Trophoblast cell (in vitro differentiated cells and primary cell): Measurements from ENCODE around the gene OCLN.

ENCODE experiments used
- DNase-seq, 2 donors: peaks; one replicate each; pipeline ENCODE4 v3.0.0-alpha.2; 2016
- H2AFZ ChIP-seq: 2 replicates; pipeline ENCODE4 v1.6.1; 2013; ENCODE audit warnings: low read length, moderate library complexity, mild to moderate bottlenecking; ENCODE audit not compliant: insufficient read depth, poor library complexity
- H2AK5ac ChIP-seq: 2 replicates; pipeline ENCODE4 v1.6.1; 2013; ENCODE audit warnings: mild to moderate bottlenecking, low read length
- H2BK120ac ChIP-seq: 2 replicates; pipeline ENCODE4 v1.6.1; 2013; ENCODE audit warnings: low read length, mild to moderate bottlenecking, moderate library complexity; ENCODE audit not compliant: insufficient read depth, poor library complexity
- H2BK12ac ChIP-seq: 2 replicates; pipeline ENCODE4 v1.6.1; 2013; ENCODE audit warnings: mild to moderate bottlenecking, low read length, moderate library complexity
- H2BK5ac ChIP-seq: 2 replicates; pipeline ENCODE4 v1.6.1; 2013; ENCODE audit warnings: low read length, low read depth, moderate library complexity, mild to moderate bottlenecking; ENCODE audit not compliant: poor library complexity
- H3K14ac ChIP-seq: 2 replicates; pipeline ENCODE4 v1.6.1; 2013; ENCODE audit warnings: mild to moderate bottlenecking, low read length
- H3K18ac ChIP-seq: 2 replicates; pipeline ENCODE4 v1.6.1; 2013; ENCODE audit warnings: mild to moderate bottlenecking, low read length
- H3K23ac ChIP-seq: 2 replicates; pipeline ENCODE4 v1.6.1; 2013; ENCODE audit warnings: low read length
- H3K27ac ChIP-seq: 2 replicates; pipeline ENCODE4 v1.5.1; 2013; ENCODE audit warnings: low read depth, mild to moderate bottlenecking, inconsistent platforms, low read length, moderate library complexity
- H3K27me3 ChIP-seq: 2 replicates; pipeline ENCODE4 v1.6.1; 2013; ENCODE audit warnings: inconsistent platforms, mild to moderate bottlenecking, low read length, moderate library complexity; ENCODE audit not compliant: insufficient read depth
- H3K36me3 ChIP-seq, 2 experiments: 1 replicate in 1 of 2; 2 replicates in 1 of 2; pipeline ENCODE4 v1.6.1; 2013; ENCODE audit warnings: low read length in 2 of 2, mild to moderate bottlenecking in 2 of 2, moderate library complexity in 1 of 2; ENCODE audit not compliant: insufficient read depth in 2 of 2, control insufficient read depth in 1 of 2
- H3K4ac ChIP-seq: 2 replicates; pipeline ENCODE4 v1.6.1; 2013; ENCODE audit warnings: low read depth, mild to moderate bottlenecking, low read length, moderate library complexity
- H3K4me1 ChIP-seq, 2 experiments: 1 replicate in 1 of 2; 2 replicates in 1 of 2; pipeline ENCODE4 v1.6.1; 2013; ENCODE audit warnings: low read length in 2 of 2, mild to moderate bottlenecking in 2 of 2, moderate library complexity in 1 of 2; ENCODE audit not compliant: insufficient read depth in 2 of 2, control insufficient read depth in 1 of 2
- H3K4me2 ChIP-seq: 2 replicates; pipeline ENCODE4 v1.6.1; 2013; ENCODE audit warnings: inconsistent platforms, mild to moderate bottlenecking, low read length, moderate library complexity
- H3K4me3 ChIP-seq: 2 replicates; pipeline ENCODE4 v1.5.1; 2013; ENCODE audit warnings: mild to moderate bottlenecking, low read depth, low read length, inconsistent platforms
- H3K79me1 ChIP-seq: one replicate; pipeline ENCODE4 v1.6.1; 2013; ENCODE audit warnings: low read length
- H3K79me2 ChIP-seq: 2 replicates; pipeline ENCODE4 v1.6.1; 2013; ENCODE audit warnings: low read length, mild to moderate bottlenecking; ENCODE audit not compliant: control insufficient read depth, insufficient read depth, poor library complexity
- H3K9ac ChIP-seq: 2 replicates; pipeline ENCODE4 v1.6.1; 2013; ENCODE audit warnings: mild to moderate bottlenecking, low read length
- H3K9me3 ChIP-seq: 2 replicates; pipeline ENCODE4 v1.6.1; 2013; ENCODE audit warnings: low read depth, mild to moderate bottlenecking, control low read depth, inconsistent platforms, low read length; ENCODE audit not compliant: insufficient read depth
- H4K12ac ChIP-seq: 2 replicates; pipeline ENCODE4 v1.6.1; 2013; ENCODE audit warnings: low read depth, mild to moderate bottlenecking, low read length, moderate library complexity
- H4K8ac ChIP-seq: 2 replicates; pipeline ENCODE4 v1.6.1; 2013; ENCODE audit warnings: low read depth, mild to moderate bottlenecking, low read length, moderate library complexity
- H4K91ac ChIP-seq: one replicate; pipeline ENCODE4 v1.6.1; 2013; ENCODE audit warnings: low read depth, mild to moderate bottlenecking, low read length, moderate library complexity
- WGBS: extraction: QIAGEN DNeasy Blood & Tissue Kit; methylation state at CpG from one replicate; pipeline ENCODE4 v1.1.7; 2013; ENCODE audit warnings: missing lambda C conversion rate; ENCODE audit not compliant: insufficient read length, insufficient coverage; ENCODE audit errors: extremely low coverage; 5-methylcytosine and 5-hydroxymethylcytosine counted together

Gene OCLN

GRCh38 chr5:69517763-69518212 is 25.2 kb downstream of the OCLN start:
- no peak overlapping the region for H3K9ac ChIP-seq
- no peak overlapping the region for H3K14ac ChIP-seq
- H2AK5ac ChIP-seq: no peak overlapping the region
- no peaks in the 10 kb centered on the region for H3K9me3 ChIP-seq
- H3K79me2 ChIP-seq: no peaks in the 10 kb centered on the region
- no peak overlapping the region for H3K4me2 ChIP-seq
- no peaks in the 10 kb centered on the region for H3K79me1 ChIP-seq
- H3K23ac ChIP-seq: no peak overlapping the region
- DNase-seq: no peak
- H4K12ac ChIP-seq: no peak overlapping the region
- no peak overlapping the region for H2BK120ac ChIP-seq
- no peak overlapping the region for H4K91ac ChIP-seq
- H4K8ac ChIP-seq: no peak overlapping the region
- WGBS: no CpG with 5 or more reads among the region's 4 CpGs
- H3K4me3 ChIP-seq: no peak overlapping the region
- no peak overlapping the region for H3K18ac ChIP-seq
- H3K4ac ChIP-seq: no peak overlapping the region
- H3K27me3 ChIP-seq: no peaks in the 10 kb centered on the region
- no peak overlapping the region for H2BK12ac ChIP-seq
- peaks cover 0 to 3% of the 10 kb centered on the region in 2 experiments for H3K4me1 ChIP-seq
- no peak overlapping the region for H2BK5ac ChIP-seq
- no peak overlapping the region for H2AFZ ChIP-seq
- no peaks in the 10 kb centered on the region for H3K36me3 ChIP-seq
- no peak overlapping the region for H3K27ac ChIP-seq

GRCh38 chr5:69519285-69519684 is 26.7 kb downstream of the OCLN start:
- H3K4ac ChIP-seq: no peak overlapping the region
- no peak overlapping the region for H4K12ac ChIP-seq
- no peak overlapping the region for H2BK5ac ChIP-seq
- no peaks in the 10 kb centered on the region for H3K79me2 ChIP-seq
- no peak overlapping the region for H3K23ac ChIP-seq
- no peak overlapping the region for H2BK120ac ChIP-seq
- no peak overlapping the region for H2BK12ac ChIP-seq
- no peaks in the 10 kb centered on the region for H3K36me3 ChIP-seq
- H3K18ac ChIP-seq: no peak overlapping the region
- H3K9me3 ChIP-seq: no peaks in the 10 kb centered on the region
- no peak overlapping the region for H3K4me3 ChIP-seq
- H4K8ac ChIP-seq: no peak overlapping the region
- H3K27me3 ChIP-seq: no peaks in the 10 kb centered on the region
- H4K91ac ChIP-seq: no peak overlapping the region
- no peak for DNase-seq
- H3K4me1 ChIP-seq: no peaks in the 10 kb centered on the region
- WGBS: no CpG with 5 or more reads among the region's 2 CpGs
- H3K27ac ChIP-seq: no peak overlapping the region
- H2AK5ac ChIP-seq: no peak overlapping the region
- no peak overlapping the region for H2AFZ ChIP-seq
- no peak overlapping the region for H3K4me2 ChIP-seq
- H3K79me1 ChIP-seq: no peaks in the 10 kb centered on the region
- H3K9ac ChIP-seq: no peak overlapping the region
- H3K14ac ChIP-seq: no peak overlapping the region

GRCh38 chr5:69522035-69522434 is 29.4 kb downstream of the OCLN start:
- DNase-seq: no peak
- H3K4me2 ChIP-seq: no peak overlapping the region
- no peak overlapping the region for H2BK5ac ChIP-seq
- H3K9ac ChIP-seq: no peak overlapping the region
- no peak overlapping the region for H2AFZ ChIP-seq
- H2AK5ac ChIP-seq: no peak overlapping the region
- no peak overlapping the region for H4K91ac ChIP-seq
- H2BK12ac ChIP-seq: no peak overlapping the region
- H3K23ac ChIP-seq: no peak overlapping the region
- H3K4ac ChIP-seq: no peak overlapping the region
- H3K79me2 ChIP-seq: no peaks in the 10 kb centered on the region
- H3K79me1 ChIP-seq: no peaks in the 10 kb centered on the region
- H4K12ac ChIP-seq: no peak overlapping the region
- no peaks in the 10 kb centered on the region for H3K9me3 ChIP-seq
- no peak overlapping the region for H3K27ac ChIP-seq
- no peak overlapping the region for H3K4me3 ChIP-seq
- H2BK120ac ChIP-seq: no peak overlapping the region
- H3K27me3 ChIP-seq: no peaks in the 10 kb centered on the region
- H3K36me3 ChIP-seq: no peaks in the 10 kb centered on the region
- no CpG with 5 or more reads among the region's 3 CpGs for WGBS
- H3K14ac ChIP-seq: no peak overlapping the region
- H3K18ac ChIP-seq: no peak overlapping the region
- peaks cover under 1% of the 10 kb centered on the region in 2 experiments for H3K4me1 ChIP-seq
- H4K8ac ChIP-seq: no peak overlapping the region

- no peak overlapping the region for H4K91ac ChIP-seq
- no CpG with 5 or more reads among the region's 2 CpGs for WGBS
- no peaks in the 10 kb centered on the region for H3K79me2 ChIP-seq
- DNase-seq: no peak
- H4K12ac ChIP-seq: no peak overlapping the region
- no peak overlapping the region for H3K27ac ChIP-seq
- H2BK5ac ChIP-seq: no peak overlapping the region
- no peak overlapping the region for H2BK12ac ChIP-seq
- no peak overlapping the region for H3K9ac ChIP-seq
- H3K36me3 ChIP-seq: no peaks in the 10 kb centered on the region
- H3K18ac ChIP-seq: no peak overlapping the region
- no peak overlapping the region for H3K23ac ChIP-seq
- H2AK5ac ChIP-seq: no peak overlapping the region
- H3K14ac ChIP-seq: no peak overlapping the region
- no peak overlapping the region for H4K8ac ChIP-seq
- peaks cover 4% of the 10 kb centered on the region for H3K79me1 ChIP-seq
- no peak overlapping the region for H2BK120ac ChIP-seq
- no peaks in the 10 kb centered on the region for H3K9me3 ChIP-seq
- H3K4me1 ChIP-seq: peaks cover 4 to 12% of the 10 kb centered on the region in 2 experiments
- H3K4me2 ChIP-seq: no peak overlapping the region
- H3K4me3 ChIP-seq: no peak overlapping the region
- no peak overlapping the region for H3K4ac ChIP-seq
- H2AFZ ChIP-seq: no peak overlapping the region
- H3K27me3 ChIP-seq: no peaks in the 10 kb centered on the region
Measured at GRCh38 chr5:69525490-69525889, 32.9 kb downstream of the OCLN start.
